ENCODE data around the gene ADAMTS9. TPM values are rescaled to one million over a fixed set of nuclear protein-coding genes. Genes with fewer than 3 reads are reported as not detected.

ADAMTS9 gene
- total and polyA plus RNA-seq, 2 donors (not counting 3 experiments of a cell fraction or from before 2014, with no cell fraction given): 6.5 to 23.9 TPM

DNA sequence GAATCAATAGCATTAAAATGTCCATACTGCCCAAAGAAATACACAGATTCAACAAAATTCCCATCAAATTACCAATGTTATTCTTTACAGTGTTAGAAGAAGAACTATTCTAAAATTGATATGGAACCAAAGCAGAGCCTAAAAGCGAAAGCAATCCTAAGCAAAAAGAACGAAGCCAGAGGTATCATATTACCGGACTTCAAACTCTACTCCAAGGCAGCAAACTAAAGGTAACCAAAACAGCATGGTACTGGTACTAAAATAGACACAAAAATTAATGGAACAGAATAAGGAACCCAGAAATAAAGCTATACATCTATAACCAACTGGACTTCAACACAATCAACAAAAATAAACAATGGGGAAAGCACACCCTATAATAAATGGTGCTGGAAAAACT, 167.5 kb downstream of the ADAMTS9 start:
- BruUV-seq (replicated peaks): no TSS peak
- H3K9me3 ChIP-seq (replicated peaks; ENCODE audit: control insufficient read depth, insufficient read depth, low read length): no peaks in the 10 kb centered on the region
- H3K4me3 ChIP-seq (replicated peaks in 1 of 3; ENCODE audit: insufficient read depth in 1 of 3, low read depth in 1 of 3, low read length in 3 of 3): no peak overlapping the region
- DNase-seq (ENCODE audit: low read depth, low spot score) (no peak), FAIRE-seq (no peak)
- no peak overlapping the region for H3K27ac ChIP-seq (ENCODE audit: insufficient read depth, low read depth, low read length)
- peaks cover 0 to 1% of the 10 kb centered on the region in 2 experiments for H3K36me3 ChIP-seq (ENCODE audit: control insufficient read depth in 2 of 2, extremely low read depth in 1 of 2, insufficient read depth in 2 of 2, low read length in 2 of 2)
- no peaks in the 10 kb centered on the region for H3K79me2 ChIP-seq (ENCODE audit: control insufficient read depth, insufficient read depth, low read length)
- POLR2A ChIA-PET: no interaction called here
- no peaks in the 10 kb centered on the region for H3K27me3 ChIP-seq (ENCODE audit: control insufficient read depth in 2 of 2, insufficient read depth in 2 of 2, low read length in 2 of 2)
- H3K9me1 ChIP-seq (replicated peaks; ENCODE audit: control insufficient read depth, extremely low read depth, insufficient read depth, low read length): no peaks in the 10 kb centered on the region
- CTCF ChIA-PET: interaction anchor here (1.0 kb wide), 1 partner anchor 10 kb away, joined by 4 read pairs; no protein-coding TSS in a partner anchor
- no peak overlapping the region for H2AFZ ChIP-seq (ENCODE audit: low read depth, low read length)
- no peak overlapping the region for H3K9ac ChIP-seq (replicated peaks; ENCODE audit: extremely low read depth, insufficient read depth, low read length)
- TF ChIP-seq, protein P1, sequence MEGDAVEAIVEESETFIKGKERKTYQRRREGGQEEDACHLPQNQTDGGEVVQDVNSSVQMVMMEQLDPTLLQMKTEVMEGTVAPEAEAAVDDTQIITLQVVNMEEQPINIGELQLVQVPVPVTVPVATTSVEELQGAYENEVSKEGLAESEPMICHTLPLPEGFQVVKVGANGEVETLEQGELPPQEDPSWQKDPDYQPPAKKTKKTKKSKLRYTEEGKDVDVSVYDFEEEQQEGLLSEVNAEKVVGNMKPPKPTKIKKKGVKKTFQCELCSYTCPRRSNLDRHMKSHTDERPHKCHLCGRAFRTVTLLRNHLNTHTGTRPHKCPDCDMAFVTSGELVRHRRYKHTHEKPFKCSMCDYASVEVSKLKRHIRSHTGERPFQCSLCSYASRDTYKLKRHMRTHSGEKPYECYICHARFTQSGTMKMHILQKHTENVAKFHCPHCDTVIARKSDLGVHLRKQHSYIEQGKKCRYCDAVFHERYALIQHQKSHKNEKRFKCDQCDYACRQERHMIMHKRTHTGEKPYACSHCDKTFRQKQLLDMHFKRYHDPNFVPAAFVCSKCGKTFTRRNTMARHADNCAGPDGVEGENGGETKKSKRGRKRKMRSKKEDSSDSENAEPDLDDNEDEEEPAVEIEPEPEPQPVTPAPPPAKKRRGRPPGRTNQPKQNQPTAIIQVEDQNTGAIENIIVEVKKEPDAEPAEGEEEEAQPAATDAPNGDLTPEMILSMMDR (IDR thresholded peaks at IDR 0.05; ENCODE audit: extremely low read depth in 1 of 2, insufficient read depth in 1 of 2, low read depth in 1 of 2, low read length in 2 of 2): no peak
- TF ChIP-seq, protein P2, sequence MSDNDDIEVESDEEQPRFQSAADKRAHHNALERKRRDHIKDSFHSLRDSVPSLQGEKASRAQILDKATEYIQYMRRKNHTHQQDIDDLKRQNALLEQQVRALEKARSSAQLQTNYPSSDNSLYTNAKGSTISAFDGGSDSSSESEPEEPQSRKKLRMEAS (IDR thresholded peaks at IDR 0.05; ENCODE audit: insufficient read depth, insufficient read length): no peak
- no peak for TF ChIP-seq POLR2A (IDR thresholded peaks at IDR 0.05; ENCODE audit: low read depth, low read length)
- no peak for TF ChIP-seq EZH2 (IDR thresholded peaks at IDR 0.05; ENCODE audit: borderline replicate concordance, low read depth, low read length, severe bottlenecking)
- no peak for TF ChIP-seq FOS (IDR thresholded peaks at IDR 0.05; ENCODE audit: borderline replicate concordance, insufficient read depth, low read length)
- no peak for TF ChIP-seq MYC (IDR thresholded peaks at IDR 0.05; ENCODE audit: low read depth, low read length)
- no peak for TF ChIP-seq GATA2 (IDR thresholded peaks at IDR 0.05; ENCODE audit: insufficient read depth, insufficient read length, low read depth, low read length)
- TF ChIP-seq JUN (IDR thresholded peaks at IDR 0.05; ENCODE audit: borderline replicate concordance, insufficient read depth, insufficient read length, low read depth): no peak
- no peak for TF ChIP-seq POLR2AphosphoS5 (IDR thresholded peaks at IDR 0.05; ENCODE audit: insufficient read depth, low read depth, low read length)
- no peaks in the 10 kb centered on the region for H4K20me1 ChIP-seq (replicated peaks; ENCODE audit: control insufficient read depth, extremely low read depth, insufficient read depth, low read length)
- H3K4me1 ChIP-seq (ENCODE audit: control insufficient read depth, extremely low read depth, insufficient read depth, low read length): no peaks in the 10 kb centered on the region
- H3K4me2 ChIP-seq (ENCODE audit: insufficient read depth, low read length): no peak overlapping the region
- dilution Hi-C loops (cut with MboI; ENCODE audit: extremely low pct_ligation_motif_present, low sequenced_read_pairs): no loop called here
- intact Hi-C loops (cut with micrococcal nuclease): no loop called here
